ENCODE measurements around the gene BZW1. TPM values are rescaled to one million over a fixed set of nuclear protein-coding genes. Genes with fewer than 3 reads are reported as not detected.

Gene BZW1
- total and polyA plus RNA-seq, 2 donors from 2014 or later: 50.5 to 188 TPM

GRCh38 chr2:200820573-200821234, 9.0 kb downstream of the BZW1 start:
- H3K27ac ChIP-seq (ENCODE audit: low read depth in 2 of 2, low read length in 2 of 2): no peak overlapping the region
- no peak for FAIRE-seq
- H3K27me3 ChIP-seq (ENCODE audit: control insufficient read depth, insufficient read depth, low read length): no peaks in the 10 kb centered on the region
- DNase-seq: no peak
- H3K4me3 ChIP-seq (ENCODE audit: low read length in 3 of 3): no peak overlapping the region
- H3K9me3 ChIP-seq (ENCODE audit: control insufficient read depth in 2 of 3, insufficient read depth in 1 of 3, low read length in 3 of 3): no peaks in the 10 kb centered on the region
- intact Hi-C loops (cut with DNase I): no loop called here
- TF ChIP-seq, protein P1, sequence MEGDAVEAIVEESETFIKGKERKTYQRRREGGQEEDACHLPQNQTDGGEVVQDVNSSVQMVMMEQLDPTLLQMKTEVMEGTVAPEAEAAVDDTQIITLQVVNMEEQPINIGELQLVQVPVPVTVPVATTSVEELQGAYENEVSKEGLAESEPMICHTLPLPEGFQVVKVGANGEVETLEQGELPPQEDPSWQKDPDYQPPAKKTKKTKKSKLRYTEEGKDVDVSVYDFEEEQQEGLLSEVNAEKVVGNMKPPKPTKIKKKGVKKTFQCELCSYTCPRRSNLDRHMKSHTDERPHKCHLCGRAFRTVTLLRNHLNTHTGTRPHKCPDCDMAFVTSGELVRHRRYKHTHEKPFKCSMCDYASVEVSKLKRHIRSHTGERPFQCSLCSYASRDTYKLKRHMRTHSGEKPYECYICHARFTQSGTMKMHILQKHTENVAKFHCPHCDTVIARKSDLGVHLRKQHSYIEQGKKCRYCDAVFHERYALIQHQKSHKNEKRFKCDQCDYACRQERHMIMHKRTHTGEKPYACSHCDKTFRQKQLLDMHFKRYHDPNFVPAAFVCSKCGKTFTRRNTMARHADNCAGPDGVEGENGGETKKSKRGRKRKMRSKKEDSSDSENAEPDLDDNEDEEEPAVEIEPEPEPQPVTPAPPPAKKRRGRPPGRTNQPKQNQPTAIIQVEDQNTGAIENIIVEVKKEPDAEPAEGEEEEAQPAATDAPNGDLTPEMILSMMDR (IDR thresholded peaks at IDR 0.05; ENCODE audit: borderline replicate concordance, extremely low read depth, insufficient read depth): no peak
- peaks cover 18 to 61% (median 46%) of the 10 kb centered on the region in 3 donors for H3K36me3 ChIP-seq (ENCODE audit: control insufficient read depth in 2 of 3, insufficient read depth in 3 of 3, low read length in 3 of 3)
- no peaks in the 10 kb centered on the region for H3K4me1 ChIP-seq (ENCODE audit: control insufficient read depth in 2 of 3, insufficient read depth in 2 of 3, low read depth in 1 of 3, low read length in 3 of 3)
- no peak overlapping the region for H3K9ac ChIP-seq (ENCODE audit: low read length in 3 of 3)

- no peak for FAIRE-seq
Observed at GRCh38 chr2:200821686-200822245, 10.1 kb downstream of the BZW1 start.

DNA sequence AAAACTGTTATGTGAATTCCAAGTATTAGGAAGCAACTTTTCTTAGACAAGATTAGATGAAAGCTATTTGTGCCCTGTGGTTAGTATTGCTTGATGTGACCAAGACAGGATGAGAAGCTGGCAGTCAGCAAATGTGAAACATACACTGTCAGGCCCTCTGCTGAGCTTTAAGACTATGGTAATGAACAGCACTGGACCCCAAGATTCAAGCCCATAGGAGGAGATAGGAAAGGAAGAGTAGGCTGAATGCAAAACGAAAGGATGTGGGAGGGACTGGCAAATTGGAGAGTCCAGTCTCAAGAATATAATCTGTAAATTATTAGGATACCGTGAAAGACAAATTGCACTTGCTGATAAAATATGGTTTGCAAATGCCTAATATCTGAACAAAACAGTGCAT, 16.4 kb downstream of the BZW1 start:
- Histone ChIP-seq H3K4me3 (ENCODE audit: low read length in 3 of 3) (no peak overlapping the region), H3K36me3 (ENCODE audit: control insufficient read depth in 2 of 3, insufficient read depth in 3 of 3, low read length in 3 of 3) (peaks cover 0 to 2% (median 0%) of the 10 kb centered on the region in 3 donors), H3K9ac (ENCODE audit: low read length in 3 of 3) (no peak overlapping the region), H3K4me1 (ENCODE audit: control insufficient read depth in 2 of 3, insufficient read depth in 2 of 3, low read depth in 1 of 3, low read length in 3 of 3) (no peaks in the 10 kb centered on the region), H3K9me3 (ENCODE audit: control insufficient read depth in 2 of 3, insufficient read depth in 1 of 3, low read length in 3 of 3) (no peaks in the 10 kb centered on the region), H3K27ac (ENCODE audit: low read depth in 2 of 2, low read length in 2 of 2) (no peak overlapping the region), H3K27me3 (ENCODE audit: control insufficient read depth, insufficient read depth, low read length) (no peaks in the 10 kb centered on the region)
- FAIRE-seq (no peak), DNase-seq (no peak)
- TF ChIP-seq, protein P1 (IDR thresholded peaks at IDR 0.05; ENCODE audit: borderline replicate concordance, extremely low read depth, insufficient read depth): no peak
- intact Hi-C loops (cut with DNase I): no loop called here

More at GRCh38 chr2:200821686-200822245, 10.1 kb downstream of the BZW1 start:
- no peak overlapping the region for H3K27ac ChIP-seq (ENCODE audit: low read depth in 2 of 2, low read length in 2 of 2)
- H3K4me3 ChIP-seq (ENCODE audit: low read length in 3 of 3): no peak overlapping the region
- H3K27me3 ChIP-seq (ENCODE audit: control insufficient read depth, insufficient read depth, low read length): no peaks in the 10 kb centered on the region
- intact Hi-C loops (cut with DNase I): no loop called here
- peaks cover 15 to 50% (median 38%) of the 10 kb centered on the region in 3 donors for H3K36me3 ChIP-seq (ENCODE audit: control insufficient read depth in 2 of 3, insufficient read depth in 3 of 3, low read length in 3 of 3)
- H3K9ac ChIP-seq (ENCODE audit: low read length in 3 of 3): no peak overlapping the region
- no peaks in the 10 kb centered on the region for H3K9me3 ChIP-seq (ENCODE audit: control insufficient read depth in 2 of 3, insufficient read depth in 1 of 3, low read length in 3 of 3)
- no peak for DNase-seq
- TF ChIP-seq, protein P1 (IDR thresholded peaks at IDR 0.05; ENCODE audit: borderline replicate concordance, extremely low read depth, insufficient read depth): no peak
- no peaks in the 10 kb centered on the region for H3K4me1 ChIP-seq (ENCODE audit: control insufficient read depth in 2 of 3, insufficient read depth in 2 of 3, low read depth in 1 of 3, low read length in 3 of 3)

Data from kidney (tissue), 14 donors.